Breast epithelium (tissue), 3 donors: Measurements from ENCODE around the gene HIPK2.

Experiments
- POLR2A ChIP-seq: fragments of 450-650 bp; IDR thresholded peaks from one replicate; pipeline ENCODE4 v1.6.1; 2016; ENCODE audit warnings: antibody characterized with exemption, mild to moderate bottlenecking, moderate library complexity
- POLR2AphosphoS5 ChIP-seq, 3 donors: sonication (generic); formaldehyde crosslinking; IDR thresholded peaks; one replicate each; pipeline ENCODE4 v1.6.1; 2017; ENCODE audit warnings: antibody characterized with exemption in 3 of 3
- TF ChIP-seq, protein P1 (sequence below), 3 donors: fragments of 450-650 bp; IDR thresholded peaks; one replicate each; pipeline ENCODE4 v1.5.1; 2016 to 2017; ENCODE audit warnings: antibody characterized with exemption in 3 of 3, mild to moderate bottlenecking in 3 of 3, moderate library complexity in 3 of 3

DNA sequence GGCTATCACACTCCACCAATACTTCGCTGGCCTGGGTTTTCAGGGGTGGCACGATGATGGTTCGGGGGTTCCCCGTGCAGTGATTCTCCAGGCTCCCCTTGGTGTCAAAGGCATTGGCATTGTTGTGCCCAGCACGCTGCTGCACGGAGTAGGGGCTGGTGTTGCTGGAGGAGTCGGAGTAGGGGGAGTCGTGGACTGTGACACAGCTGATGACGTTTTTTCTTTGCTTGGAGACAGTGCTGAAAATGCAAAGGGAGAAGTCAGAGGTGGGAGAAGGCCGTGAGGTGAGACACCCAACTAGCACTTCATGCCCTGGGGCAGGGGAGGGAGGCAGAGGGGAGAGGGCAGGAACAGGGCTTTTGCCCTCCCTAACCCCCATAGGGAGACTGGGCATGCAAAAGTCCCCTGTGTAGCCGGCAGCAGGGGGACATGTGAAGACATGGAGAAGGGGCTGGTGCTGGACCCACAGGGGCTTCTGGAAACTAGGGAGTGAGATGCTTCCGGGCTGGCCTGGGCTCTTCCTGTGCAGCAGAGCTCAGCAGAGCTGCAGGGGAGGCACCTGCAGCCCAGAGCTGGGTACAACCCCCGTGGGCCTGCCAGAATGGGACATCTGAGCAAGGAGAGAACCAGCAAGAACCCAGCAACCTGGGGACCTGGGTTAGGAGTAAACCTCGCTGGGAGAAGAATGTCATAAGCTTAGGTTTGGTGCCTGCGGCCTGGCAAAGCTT lies 193.8 kb downstream of the HIPK2 start:
- TF ChIP-seq, protein P1, sequence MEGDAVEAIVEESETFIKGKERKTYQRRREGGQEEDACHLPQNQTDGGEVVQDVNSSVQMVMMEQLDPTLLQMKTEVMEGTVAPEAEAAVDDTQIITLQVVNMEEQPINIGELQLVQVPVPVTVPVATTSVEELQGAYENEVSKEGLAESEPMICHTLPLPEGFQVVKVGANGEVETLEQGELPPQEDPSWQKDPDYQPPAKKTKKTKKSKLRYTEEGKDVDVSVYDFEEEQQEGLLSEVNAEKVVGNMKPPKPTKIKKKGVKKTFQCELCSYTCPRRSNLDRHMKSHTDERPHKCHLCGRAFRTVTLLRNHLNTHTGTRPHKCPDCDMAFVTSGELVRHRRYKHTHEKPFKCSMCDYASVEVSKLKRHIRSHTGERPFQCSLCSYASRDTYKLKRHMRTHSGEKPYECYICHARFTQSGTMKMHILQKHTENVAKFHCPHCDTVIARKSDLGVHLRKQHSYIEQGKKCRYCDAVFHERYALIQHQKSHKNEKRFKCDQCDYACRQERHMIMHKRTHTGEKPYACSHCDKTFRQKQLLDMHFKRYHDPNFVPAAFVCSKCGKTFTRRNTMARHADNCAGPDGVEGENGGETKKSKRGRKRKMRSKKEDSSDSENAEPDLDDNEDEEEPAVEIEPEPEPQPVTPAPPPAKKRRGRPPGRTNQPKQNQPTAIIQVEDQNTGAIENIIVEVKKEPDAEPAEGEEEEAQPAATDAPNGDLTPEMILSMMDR (IDR thresholded peaks at IDR 0.05) = no peak
- TF ChIP-seq POLR2A (no peak), POLR2AphosphoS5 (IDR thresholded peaks at IDR 0.05) (no peak)
